CD4-positive, alpha-beta T cell treated with Interferon alpha-2 for 1 hour (primary cell): Measurements from ENCODE around the gene PPP1R11.
A peak's percentile ranks its signal among the peaks of the same experiment; 100 is the strongest.
"Not testable (repeated sequence)": the region's sequence is repeated elsewhere in the genome, so short reads cannot be mapped to it uniquely, and the experiment has no call there.

ENCODE experiments used
- DNase-seq, 2 donors: peaks; one replicate each; pipeline ENCODE4 v3.0.0-alpha.2; 2020 to 2022

PPP1R11 gene

GRCh38 chr6:30066577-30067459, at the start of gene PPP1R11:
TSS of gene PPP1R11 (plus strand) at chr6:30067198. CDS start at chr6:30067411, 213 bp downstream.
- peak; percentile 99 for DNase-seq

- no peak for DNase-seq
These were observed 47.2 kb upstream of the PPP1R11 start for GRCh38 chr6:30019819-30020218.

- no peak for DNase-seq
These were observed 46.4 kb upstream of the PPP1R11 start for GRCh38 chr6:30020626-30021025.

- no peak for DNase-seq
These were observed 44.8 kb upstream of the PPP1R11 start for GRCh38 chr6:30022189-30022588.

GRCh38 chr6:30022712-30023111, 44.3 kb upstream of the PPP1R11 start:
- not testable (repeated sequence) for DNase-seq

- DNase-seq: no peak
These were observed 41.8 kb upstream of the PPP1R11 start for GRCh38 chr6:30025186-30025585.

- no peak for DNase-seq
These were observed 37.4 kb upstream of the PPP1R11 start for GRCh38 chr6:30029588-30029987.

- no peak for DNase-seq
These were observed 35.6 kb upstream of the PPP1R11 start for GRCh38 chr6:30031381-30031780.

- peak in 1 of 2 donors; percentile 10 for DNase-seq
These were observed 33.6 kb upstream of the PPP1R11 start for GRCh38 chr6:30033440-30033839.

GRCh38 chr6:30035784-30036183, 31.2 kb upstream of the PPP1R11 start:
- DNase-seq: no peak

GRCh38 chr6:30037182-30037788, 29.7 kb upstream of the PPP1R11 start:
- peak in 1 of 2 donors; percentile 25 for DNase-seq

- DNase-seq: no peak
These were observed 25.8 kb upstream of the PPP1R11 start for GRCh38 chr6:30041221-30041620.

GRCh38 chr6:30041821-30042220, 25.2 kb upstream of the PPP1R11 start:
- no peak for DNase-seq

- DNase-seq: no peak
These were observed 24.5 kb upstream of the PPP1R11 start for GRCh38 chr6:30042476-30042875.

GRCh38 chr6:30042914-30043313, 24.1 kb upstream of the PPP1R11 start:
- DNase-seq: no peak

- DNase-seq: no peak
These were observed 23.3 kb upstream of the PPP1R11 start for GRCh38 chr6:30043744-30044143.

GRCh38 chr6:30044630-30045029, 22.4 kb upstream of the PPP1R11 start:
- no peak for DNase-seq

GRCh38 chr6:30047220-30047619, 19.8 kb upstream of the PPP1R11 start:
- DNase-seq: no peak

GRCh38 chr6:30053682-30054081, 13.3 kb upstream of the PPP1R11 start:
- DNase-seq: no peak

- DNase-seq: no peak
These were observed 11.5 kb upstream of the PPP1R11 start for GRCh38 chr6:30055513-30055912.

GRCh38 chr6:30060606-30061091, 6.3 kb upstream of the PPP1R11 start:
- DNase-seq: no peak

GRCh38 chr6:30061092-30061857, 5.7 kb upstream of the PPP1R11 start, which contains the start of gene POLR1H:
TSS of gene POLR1H (plus strand) at chr6:30061265. CDS start at chr6:30061525, 260 bp downstream.
- peak; percentile 91 to 94 for DNase-seq

GRCh38 chr6:30061858-30062458, 5.0 kb upstream of the PPP1R11 start:
- peak; percentile 25 to 70 for DNase-seq
